Upper lobe of right lung (tissue), 1 donor: ENCODE results near the gene ARHGAP6. TPM values are rescaled to one million over a fixed set of nuclear protein-coding genes. Genes with fewer than 3 reads are reported as not detected.
"Not testable (repeated sequence)": the region's sequence is repeated elsewhere in the genome, so short reads cannot be mapped to it uniquely, and the experiment has no call there.

Source experiments
- ATAC-seq: fragments of 200-7000 bp; cut with Tn5 transposase; one replicate; pipeline ENCODE4 v1.9.1; 2020; ENCODE audit warnings: mild to moderate bottlenecking, moderate library complexity
- DNase-seq: peaks from one replicate; pipeline ENCODE4 v3.0.0-alpha.2; 2020
- H3K27ac ChIP-seq: fragments of 200-600 bp; one replicate; pipeline ENCODE4 v1.8.0; 2022
- H3K27me3 ChIP-seq: fragments of 200-600 bp; one replicate; pipeline ENCODE4 v1.8.0; 2022; ENCODE audit warnings: mild to moderate bottlenecking
- H3K36me3 ChIP-seq: fragments of 200-600 bp; one replicate; pipeline ENCODE4 v1.8.0; 2022
- H3K4me1 ChIP-seq: fragments of 200-600 bp; one replicate; pipeline ENCODE4 v1.8.0; 2022
- H3K4me3 ChIP-seq: fragments of 200-600 bp; one replicate; pipeline ENCODE4 v1.8.0; 2022; ENCODE audit warnings: mild to moderate bottlenecking
- H3K9me3 ChIP-seq: fragments of 200-600 bp; one replicate; pipeline ENCODE4 v1.8.0; 2022
- CTCF ChIP-seq: fragments of 200-600 bp; IDR thresholded peaks from one replicate; pipeline ENCODE4 v1.8.0; 2022; ENCODE audit warnings: antibody characterized with exemption
- intact Hi-C: fragments of 100-400 bp; cut with DNase I; formaldehyde crosslinking; loops from one replicate; pipeline ENCODE4 v1.11.0; 2022
- total RNA-seq: library from RNA; stranded (reverse); fragmentation: NEBNext Ultra II Directional; extraction: Animal tissue kit (Norgen Biotek cat#: 25700); gene quantifications from one replicate; pipeline ENCODE4 v1.2.1, GENCODE V29; 2021
- donor health status: DM: no; HTN: yes; CAD: no; lungs with severe emphysema.

ARHGAP6 gene
- total RNA-seq, 1 donor from 2014 or later, result 17.1 TPM

GRCh38 chrX:11364835-11365234 is 300.9 kb downstream of the ARHGAP6 start:
- no peaks in the 10 kb centered on the region for H3K4me1 ChIP-seq
- ATAC-seq (no peak), DNase-seq (no peak)
- H3K27ac ChIP-seq, result no peak overlapping the region
- intact Hi-C loops, result no loop called here
- H3K9me3 ChIP-seq, result no peaks in the 10 kb centered on the region
- no peaks in the 10 kb centered on the region for H3K27me3 ChIP-seq
- no peak for TF ChIP-seq CTCF
- no peaks in the 10 kb centered on the region for H3K36me3 ChIP-seq
- no peak overlapping the region for H3K4me3 ChIP-seq

- ATAC-seq, intact Hi-C loops, DNase-seq, H3K36me3 ChIP-seq, H3K4me3 ChIP-seq, H3K9me3 ChIP-seq, H3K4me1 ChIP-seq, H3K27me3 ChIP-seq, H3K27ac ChIP-seq: not testable (repeated sequence)
These were observed 301.9 kb downstream of the ARHGAP6 start for GRCh38 chrX:11363825-11364224.

- Histone ChIP-seq H3K4me1 (no peaks in the 10 kb centered on the region), H3K27me3 (no peaks in the 10 kb centered on the region), H3K9me3 (no peaks in the 10 kb centered on the region), H3K4me3 (no peak overlapping the region), H3K36me3 (no peaks in the 10 kb centered on the region), H3K27ac (no peak overlapping the region)
- DNase-seq (no peak), ATAC-seq (peak; percentile 62)
- intact Hi-C loops, result no loop called here
- TF ChIP-seq CTCF, result no peak
These were observed 302.6 kb downstream of the ARHGAP6 start for GRCh38 chrX:11363069-11363594.

- H3K36me3 ChIP-seq, H3K4me1 ChIP-seq, intact Hi-C loops, DNase-seq, H3K27me3 ChIP-seq, H3K27ac ChIP-seq, ATAC-seq, H3K4me3 ChIP-seq, H3K9me3 ChIP-seq: not testable (repeated sequence)
These were observed 304.1 kb downstream of the ARHGAP6 start for GRCh38 chrX:11361666-11362065.

- H3K27me3 ChIP-seq, ATAC-seq, H3K4me1 ChIP-seq, H3K36me3 ChIP-seq, H3K27ac ChIP-seq, H3K4me3 ChIP-seq, intact Hi-C loops, H3K9me3 ChIP-seq, DNase-seq: not testable (repeated sequence)
These were observed 309.8 kb downstream of the ARHGAP6 start for GRCh38 chrX:11355944-11356343.

GRCh38 chrX:11355259-11355909 is 310.3 kb downstream of the ARHGAP6 start:
- Histone ChIP-seq H3K36me3 (no peaks in the 10 kb centered on the region), H3K4me3 (no peak overlapping the region), H3K27ac (no peak overlapping the region), H3K4me1 (no peaks in the 10 kb centered on the region), H3K9me3 (no peaks in the 10 kb centered on the region), H3K27me3 (no peaks in the 10 kb centered on the region)
- no peak for DNase-seq
- TF ChIP-seq CTCF, result no peak
- intact Hi-C loops, result no loop called here
- ATAC-seq, result no peak

- intact Hi-C loops, result no loop called here
- no peaks in the 10 kb centered on the region for H3K36me3 ChIP-seq
- no peak overlapping the region for H3K27ac ChIP-seq
- no peak overlapping the region for H3K4me3 ChIP-seq
- no peaks in the 10 kb centered on the region for H3K4me1 ChIP-seq
- no peak for TF ChIP-seq CTCF
- no peaks in the 10 kb centered on the region for H3K9me3 ChIP-seq
- no peaks in the 10 kb centered on the region for H3K27me3 ChIP-seq
- ATAC-seq (no peak), DNase-seq (no peak)
These were observed 313.4 kb downstream of the ARHGAP6 start for GRCh38 chrX:11352296-11352741.
